ENCODE data around the gene KSR1.

Gene KSR1

GRCh38 chr17:27590864-27591263, 134.6 kb downstream of the KSR1 start:
- no peak for DNase-seq (ENCODE audit: low read depth)

- no peak for DNase-seq (ENCODE audit: low read depth)
These were observed 135.7 kb downstream of the KSR1 start for GRCh38 chr17:27591986-27592385.

GRCh38 chr17:27593232-27593856, 137.1 kb downstream of the KSR1 start:
- no peak for DNase-seq (ENCODE audit: low read depth)

- no peak for DNase-seq (ENCODE audit: low read depth)
These were observed 137.6 kb downstream of the KSR1 start for GRCh38 chr17:27593857-27594255.

GRCh38 chr17:27595208-27595607, 139.0 kb downstream of the KSR1 start:
- no peak for DNase-seq (ENCODE audit: low read depth)

GRCh38 chr17:27596096-27596495, 139.8 kb downstream of the KSR1 start:
- no peak for DNase-seq (ENCODE audit: low read depth)

- no peak for DNase-seq (ENCODE audit: low read depth)
These were observed 140.4 kb downstream of the KSR1 start for GRCh38 chr17:27596566-27597187.

GRCh38 chr17:27597188-27597580, 140.9 kb downstream of the KSR1 start:
- DNase-seq (ENCODE audit: low read depth) = no peak

- no peak for DNase-seq (ENCODE audit: low read depth)
These were observed 141.6 kb downstream of the KSR1 start for GRCh38 chr17:27597783-27598320.

GRCh38 chr17:27598337-27599050, 142.2 kb downstream of the KSR1 start:
- DNase-seq (ENCODE audit: low read depth) = no peak

- DNase-seq (ENCODE audit: low read depth) = no peak
These were observed 144.2 kb downstream of the KSR1 start for GRCh38 chr17:27600471-27600870.

GRCh38 chr17:27601069-27601974, 145.1 kb downstream of the KSR1 start:
- DNase-seq (ENCODE audit: low read depth) = peak; percentile 74

GRCh38 chr17:27601975-27602302, 145.7 kb downstream of the KSR1 start:
- no peak for DNase-seq (ENCODE audit: low read depth)

- DNase-seq (ENCODE audit: low read depth) = peak; percentile 60
These were observed 146.6 kb downstream of the KSR1 start for GRCh38 chr17:27602721-27603420.

GRCh38 chr17:27603421-27603770, 147.1 kb downstream of the KSR1 start:
- DNase-seq (ENCODE audit: low read depth) = no peak

- no peak for DNase-seq (ENCODE audit: low read depth)
These were observed 147.9 kb downstream of the KSR1 start for GRCh38 chr17:27603880-27604794.

GRCh38 chr17:27605409-27605808, 149.2 kb downstream of the KSR1 start:
- no peak for DNase-seq (ENCODE audit: low read depth)

- DNase-seq (ENCODE audit: low read depth) = no peak
These were observed 151.4 kb downstream of the KSR1 start for GRCh38 chr17:27607521-27608091.

GRCh38 chr17:27608328-27609230, 152.3 kb downstream of the KSR1 start:
- DNase-seq (ENCODE audit: low read depth) = no peak
